Effector memory CD8-positive, alpha-beta T cell (primary cell): ENCODE results near the gene CRACR2B.
A peak's percentile ranks its signal among the peaks of the same experiment; 100 is the strongest.

ENCODE experiments used
- ATAC-seq: fragments of 150-1000 bp; cut with Tn5 transposase; replicated peaks from 2 replicates; pipeline ENCODE4 v1.10.0; 2021; ENCODE audit warnings: mild to moderate bottlenecking, moderate library complexity
- DNase-seq, 3 experiments: peaks; one replicate each; pipeline ENCODE4 v3.0.0; 2021
- H3K27ac Mint-ChIP-seq, 2 donors: one replicate each; pipeline ENCODE4 v1.8.0; 2022; ENCODE audit warnings: mild to moderate bottlenecking in 2 of 2, mixed read lengths in 2 of 2, moderate library complexity in 2 of 2
- H3K27me3 Mint-ChIP-seq, 2 donors: one replicate each; pipeline ENCODE4 v1.8.0; 2022; ENCODE audit warnings: mixed read lengths in 2 of 2
- H3K36me3 Mint-ChIP-seq: one replicate; pipeline ENCODE4 v1.8.0; 2022; ENCODE audit warnings: mild to moderate bottlenecking, moderate library complexity, mixed read lengths; ENCODE audit not compliant: insufficient read depth
- H3K4me1 Mint-ChIP-seq, 2 donors: one replicate each; pipeline ENCODE4 v1.8.0; 2022; ENCODE audit warnings: low read depth in 2 of 2, mixed read lengths in 2 of 2
- H3K4me3 Mint-ChIP-seq, 2 donors: one replicate each; pipeline ENCODE4 v1.8.0; 2022; ENCODE audit warnings: mild to moderate bottlenecking in 2 of 2, mixed read lengths in 2 of 2, moderate library complexity in 2 of 2
- H3K9me3 Mint-ChIP-seq, 2 donors: one replicate each; pipeline ENCODE4 v1.8.0; 2022; ENCODE audit warnings: mixed read lengths in 2 of 2

CRACR2B gene

DNA sequence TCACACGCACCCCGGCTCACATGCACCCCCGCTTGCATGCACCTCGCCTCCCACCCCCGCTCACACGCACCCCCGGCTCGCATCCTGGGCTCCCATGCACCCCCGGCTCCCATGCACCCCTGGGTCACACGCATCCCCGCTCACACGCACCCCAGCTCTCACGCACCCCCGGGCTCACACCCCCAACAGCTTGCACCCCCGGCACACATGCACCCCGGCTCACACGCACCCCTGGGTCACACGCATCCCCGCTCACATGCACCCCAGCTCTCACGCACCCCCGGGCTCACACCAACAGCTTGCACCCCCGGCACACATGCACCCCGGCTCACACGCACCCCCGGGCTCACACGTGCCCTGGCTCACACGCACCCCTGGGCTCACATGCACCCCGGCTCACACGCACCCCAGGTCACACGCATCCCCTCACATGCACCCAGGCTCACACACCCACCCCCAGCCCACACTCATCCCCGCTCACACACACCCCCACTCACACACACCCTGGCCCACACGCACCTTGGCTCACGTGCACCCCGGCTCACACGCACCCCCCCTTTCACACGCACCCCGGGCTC lies 31.1 kb downstream of the CRACR2B start:
- H3K9me3 Mint-ChIP-seq, result no peaks in the 10 kb centered on the region
- no peak for DNase-seq
- H3K4me1 Mint-ChIP-seq, result peaks cover 8 to 11% of the 10 kb centered on the region in 2 donors
- no peaks in the 10 kb centered on the region for H3K27me3 Mint-ChIP-seq
- H3K27ac Mint-ChIP-seq, result peak overlapping the region in 1 of 2 donors; percentile 46
- peaks cover 7% of the 10 kb centered on the region for H3K36me3 Mint-ChIP-seq
- no peak overlapping the region for H3K4me3 Mint-ChIP-seq
- no peak for ATAC-seq

DNA sequence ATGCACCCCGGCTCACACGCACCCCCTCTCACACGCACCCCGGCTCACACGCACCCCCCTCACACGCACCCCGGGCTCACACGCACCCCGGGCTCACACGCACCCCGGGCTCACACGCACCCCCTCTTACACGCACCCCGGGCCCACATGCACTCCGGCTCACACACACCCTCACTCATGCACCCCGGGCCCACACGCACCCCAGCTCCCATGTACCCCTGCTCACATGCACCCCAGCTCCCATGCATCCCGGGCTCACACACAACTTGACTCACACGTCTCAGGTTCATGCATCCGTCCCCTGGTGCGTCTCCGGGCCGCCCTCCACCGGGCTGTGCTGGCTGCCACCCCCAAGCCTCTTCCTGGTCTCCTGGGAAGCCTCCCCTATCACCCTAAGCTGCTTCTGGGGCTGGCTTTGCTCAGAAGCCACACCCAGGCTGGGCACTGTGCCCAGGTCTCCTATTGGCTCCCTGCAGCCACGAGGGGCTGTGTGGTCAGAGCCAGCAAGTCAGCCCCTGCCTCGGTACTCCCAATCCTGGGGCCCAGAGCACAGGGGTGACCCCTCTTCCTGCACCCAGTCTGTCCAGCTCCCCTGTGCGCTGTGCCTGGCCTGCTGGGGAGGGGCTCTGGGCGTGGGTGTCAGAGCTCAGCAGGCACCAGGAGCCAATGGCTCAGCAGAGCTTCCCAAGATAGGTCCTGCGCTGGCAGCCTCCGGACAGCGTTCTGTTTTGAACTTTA lies 31.8 kb downstream of the CRACR2B start:
- no peak overlapping the region for H3K4me3 Mint-ChIP-seq
- H3K36me3 Mint-ChIP-seq, result peaks cover 7% of the 10 kb centered on the region
- no peak for DNase-seq
- peaks cover 8 to 11% of the 10 kb centered on the region in 2 donors for H3K4me1 Mint-ChIP-seq
- no peaks in the 10 kb centered on the region for H3K27me3 Mint-ChIP-seq
- peak overlapping the region in 1 of 2 donors; percentile 23 for H3K27ac Mint-ChIP-seq
- H3K9me3 Mint-ChIP-seq, result no peaks in the 10 kb centered on the region
- ATAC-seq, result no peak

DNA sequence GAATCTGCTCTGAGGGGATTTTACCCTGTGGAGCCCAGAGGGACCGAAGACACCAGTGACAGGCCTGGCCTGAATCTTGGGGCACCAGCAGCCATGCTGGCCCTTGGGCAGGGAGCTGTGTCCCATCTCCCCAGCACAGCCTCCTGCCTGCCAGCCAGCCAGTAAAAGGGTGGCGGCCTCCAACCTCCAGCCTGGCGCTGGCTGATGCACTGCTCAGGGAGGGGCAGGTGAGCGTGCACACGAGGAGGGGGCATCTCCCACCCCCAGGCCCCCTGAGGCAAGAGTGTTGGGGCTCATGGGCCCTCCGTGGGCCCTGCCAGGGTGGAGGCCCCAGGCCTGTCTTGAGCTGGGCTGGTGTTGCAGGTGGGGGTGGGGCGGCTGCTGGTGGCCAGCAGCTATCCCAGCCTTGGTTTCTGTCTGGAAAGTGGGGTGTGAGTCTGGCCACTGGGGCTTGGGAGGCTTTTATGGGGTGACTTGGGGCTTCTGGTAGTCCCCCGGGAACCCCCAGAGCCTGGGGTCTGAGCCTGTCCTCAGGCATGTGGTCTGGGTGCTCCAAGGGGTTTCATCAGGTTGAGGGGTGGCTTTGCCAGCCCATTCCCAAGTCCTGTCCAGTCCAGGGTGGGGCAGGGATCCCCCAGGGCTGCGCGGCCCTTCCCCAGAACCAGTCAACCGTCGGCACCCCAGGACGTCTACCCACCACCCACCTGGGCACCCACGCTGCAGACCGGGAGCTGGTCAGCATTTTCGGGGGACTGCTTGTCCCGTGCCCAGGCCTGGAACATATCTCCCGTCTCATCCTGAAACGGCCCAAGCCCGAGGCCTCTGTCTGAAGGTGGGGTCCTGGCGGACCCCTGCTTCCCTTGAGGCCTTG lies 32.8 kb downstream of the CRACR2B start:
- Mint-ChIP-seq H3K36me3 (peaks cover 7% of the 10 kb centered on the region), H3K4me3 (no peak overlapping the region), H3K27me3 (no peaks in the 10 kb centered on the region), H3K9me3 (no peaks in the 10 kb centered on the region), H3K27ac (no peak overlapping the region), H3K4me1 (peaks cover 8 to 11% of the 10 kb centered on the region in 2 donors)
- ATAC-seq (no peak), DNase-seq (no peak)

DNA sequence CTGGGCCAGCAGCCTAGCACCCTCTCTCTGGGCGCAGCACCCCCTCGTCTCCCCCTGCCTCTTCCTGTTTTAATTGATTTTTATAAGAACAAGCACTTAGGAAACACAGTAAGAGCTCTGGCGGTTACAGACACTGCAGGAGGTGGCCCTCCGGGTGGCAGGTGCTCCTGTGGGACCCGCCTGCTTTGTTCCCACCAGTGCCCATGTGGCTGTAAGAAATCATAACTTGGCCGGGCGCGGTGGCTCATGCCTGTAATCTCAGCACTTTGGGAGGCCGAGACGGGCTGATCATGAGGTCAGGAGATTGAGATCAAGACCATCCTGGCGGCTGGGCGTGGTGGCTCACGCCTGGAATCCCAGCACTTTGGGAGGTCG lies 33.4 kb downstream of the CRACR2B start:
- H3K27ac Mint-ChIP-seq, result peak overlapping the region in 1 of 2 donors; percentile 62
- H3K27me3 Mint-ChIP-seq, result no peaks in the 10 kb centered on the region
- H3K36me3 Mint-ChIP-seq, result peaks cover 7% of the 10 kb centered on the region
- H3K4me1 Mint-ChIP-seq, result peaks cover 8 to 10% of the 10 kb centered on the region in 2 donors
- no peak for ATAC-seq
- DNase-seq, result no peak
- no peaks in the 10 kb centered on the region for H3K9me3 Mint-ChIP-seq
- no peak overlapping the region for H3K4me3 Mint-ChIP-seq

DNA sequence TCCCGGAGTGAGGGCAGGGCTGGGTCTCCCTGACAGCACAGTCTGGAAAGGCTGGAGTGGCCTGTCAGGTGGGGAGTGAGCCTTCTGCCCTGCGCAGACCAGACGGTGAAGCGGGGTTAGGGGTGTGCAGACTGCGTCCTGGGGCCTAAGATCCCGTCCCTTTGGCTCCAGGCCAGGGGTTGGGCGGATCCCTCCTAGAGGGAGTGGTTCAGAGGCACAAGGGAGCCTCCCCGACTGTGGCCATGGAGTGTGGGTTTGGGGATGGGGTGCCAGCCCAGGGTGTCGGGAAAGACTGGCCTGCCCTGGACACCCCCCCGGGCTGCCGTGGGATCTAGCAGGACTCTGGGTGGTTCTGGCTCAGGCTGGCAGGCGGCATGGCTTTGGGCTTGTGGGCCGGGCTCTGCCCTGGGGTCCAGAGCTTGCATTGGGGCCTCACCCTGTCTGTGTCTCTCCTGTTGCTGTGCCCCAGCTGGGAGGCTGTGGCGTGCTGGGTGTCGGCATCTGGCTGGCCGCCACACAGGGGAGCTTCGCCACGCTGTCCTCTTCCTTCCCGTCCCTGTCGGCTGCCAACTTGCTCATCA lies 34.5 kb downstream of the CRACR2B start:
- ATAC-seq, result no peak
- no peaks in the 10 kb centered on the region for H3K9me3 Mint-ChIP-seq
- no peaks in the 10 kb centered on the region for H3K27me3 Mint-ChIP-seq
- peaks cover 0 to 2% of the 10 kb centered on the region in 2 donors for H3K4me1 Mint-ChIP-seq
- H3K27ac Mint-ChIP-seq, result no peak overlapping the region
- no peak for DNase-seq
- no peak overlapping the region for H3K4me3 Mint-ChIP-seq
- peaks cover 7% of the 10 kb centered on the region for H3K36me3 Mint-ChIP-seq

DNA sequence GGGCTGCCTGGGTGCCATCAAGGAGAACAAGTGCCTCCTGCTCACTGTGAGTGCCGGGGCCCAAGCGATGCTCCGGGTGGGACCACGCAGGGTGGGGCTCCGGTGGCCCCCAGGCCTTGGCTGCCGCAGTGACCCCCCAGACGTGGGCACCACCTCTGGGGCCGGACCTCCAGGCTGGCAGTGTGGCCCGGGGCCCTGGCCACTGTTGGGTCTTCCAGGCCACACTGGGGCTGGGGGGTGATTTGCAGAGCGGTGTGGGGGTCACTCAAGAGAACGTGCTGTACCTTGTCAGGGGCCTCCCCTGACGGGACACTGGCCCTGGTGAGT lies 34.9 kb downstream of the CRACR2B start:
- Mint-ChIP-seq H3K27me3 (no peaks in the 10 kb centered on the region), H3K36me3 (peaks cover 5% of the 10 kb centered on the region), H3K4me3 (no peak overlapping the region), H3K27ac (no peak overlapping the region), H3K4me1 (peaks cover 0 to 2% of the 10 kb centered on the region in 2 donors), H3K9me3 (no peaks in the 10 kb centered on the region)
- no peak for ATAC-seq
- DNase-seq, result no peak

DNA sequence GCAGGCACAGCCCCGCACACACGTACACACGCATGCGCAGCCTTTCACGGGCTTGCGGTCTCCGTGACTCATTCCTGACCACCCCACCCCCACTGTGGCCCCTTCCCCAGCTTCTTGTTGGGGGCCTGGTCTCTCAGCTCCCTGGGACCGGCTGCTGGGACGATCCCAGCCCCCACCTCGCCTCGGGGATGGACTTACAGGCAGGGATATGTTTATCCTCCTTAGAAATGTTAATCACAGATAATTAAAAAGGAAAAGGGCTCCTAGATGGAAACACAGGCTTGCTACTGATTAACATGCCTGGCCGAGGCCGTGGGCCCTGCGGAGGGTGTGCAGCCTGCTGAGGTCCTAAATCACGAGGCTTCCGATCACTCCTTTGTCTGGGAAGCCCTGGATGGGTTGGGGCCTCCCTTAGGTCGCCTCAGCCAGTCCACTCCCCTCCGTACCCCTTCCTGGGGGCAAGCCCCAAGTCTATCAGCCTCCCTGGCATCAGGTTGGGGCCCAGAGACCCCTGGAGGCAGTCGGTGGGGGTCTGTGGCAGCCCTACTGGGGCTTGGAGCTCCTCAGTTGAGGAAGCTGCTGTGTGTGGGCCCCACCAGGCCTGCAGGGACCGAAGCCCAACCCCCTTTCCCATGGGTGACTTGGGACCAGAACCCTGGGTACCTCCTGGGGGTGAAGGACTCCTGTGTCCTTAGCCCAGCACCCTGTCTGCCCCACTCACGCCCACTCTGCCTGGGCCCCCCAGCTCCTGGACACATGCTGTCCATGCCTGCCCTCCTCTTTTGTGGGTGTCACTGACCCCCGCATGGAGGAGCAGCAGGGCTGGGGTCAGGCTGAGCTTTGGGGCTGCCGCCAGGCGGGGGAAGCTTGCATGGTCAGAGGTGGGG lies 35.5 kb downstream of the CRACR2B start:
- Mint-ChIP-seq H3K27ac (peak overlapping the region in 1 of 2 donors; percentile 38), H3K36me3 (peaks cover 3% of the 10 kb centered on the region), H3K9me3 (no peaks in the 10 kb centered on the region), H3K4me3 (no peak overlapping the region), H3K4me1 (no peaks in the 10 kb centered on the region), H3K27me3 (no peaks in the 10 kb centered on the region)
- DNase-seq (no peak), ATAC-seq (no peak)

DNA sequence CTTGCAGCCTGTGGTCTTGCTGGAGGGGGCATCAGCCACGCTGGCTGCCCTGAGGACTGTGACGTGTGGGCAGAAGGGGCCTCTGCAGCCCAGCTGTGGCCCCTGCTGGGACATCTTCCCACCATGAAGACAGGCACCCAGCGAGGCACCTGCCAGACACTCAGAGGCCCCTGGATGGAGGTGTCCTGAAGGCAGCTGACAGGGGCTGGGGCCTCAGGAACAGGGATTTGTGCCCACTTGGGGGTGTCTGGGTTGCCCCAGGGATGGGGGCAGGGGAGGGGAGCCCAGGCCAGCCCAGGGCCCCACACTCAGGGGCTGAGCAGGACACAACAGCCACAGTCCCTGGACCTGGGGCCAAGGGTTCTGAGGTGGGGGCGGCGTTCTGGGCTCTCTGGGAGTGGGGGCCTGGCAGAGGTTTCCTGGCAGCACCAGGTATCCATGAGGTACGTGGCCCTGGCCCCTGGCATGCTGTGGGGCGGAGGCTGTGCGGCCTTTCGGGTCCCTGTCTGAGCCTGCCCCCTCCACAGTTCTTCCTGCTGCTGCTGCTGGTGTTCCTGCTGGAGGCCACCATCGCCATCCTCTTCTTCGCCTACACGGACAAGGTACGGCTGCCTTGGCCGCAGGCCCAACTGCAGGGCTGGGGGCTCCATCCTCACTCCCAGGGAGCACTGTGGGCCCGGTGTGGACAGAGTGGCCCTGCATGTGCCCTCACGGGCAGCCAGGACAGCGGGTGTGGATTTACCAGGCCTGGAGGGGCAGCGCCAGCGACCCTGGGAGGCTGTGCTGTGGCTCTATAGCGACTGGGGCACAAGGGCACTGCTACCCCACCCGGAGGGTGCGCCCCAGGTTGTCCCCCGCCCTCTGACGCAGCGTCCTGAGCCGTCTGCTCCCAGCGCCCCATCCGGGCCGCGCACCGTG lies 36.5 kb downstream of the CRACR2B start:
- DNase-seq, result no peak
- Mint-ChIP-seq H3K4me1 (no peaks in the 10 kb centered on the region), H3K27me3 (no peaks in the 10 kb centered on the region), H3K9me3 (no peaks in the 10 kb centered on the region), H3K36me3 (peaks cover 3% of the 10 kb centered on the region), H3K27ac (peak overlapping the region in 1 of 2 donors; percentile 38), H3K4me3 (no peak overlapping the region)
- no peak for ATAC-seq

DNA sequence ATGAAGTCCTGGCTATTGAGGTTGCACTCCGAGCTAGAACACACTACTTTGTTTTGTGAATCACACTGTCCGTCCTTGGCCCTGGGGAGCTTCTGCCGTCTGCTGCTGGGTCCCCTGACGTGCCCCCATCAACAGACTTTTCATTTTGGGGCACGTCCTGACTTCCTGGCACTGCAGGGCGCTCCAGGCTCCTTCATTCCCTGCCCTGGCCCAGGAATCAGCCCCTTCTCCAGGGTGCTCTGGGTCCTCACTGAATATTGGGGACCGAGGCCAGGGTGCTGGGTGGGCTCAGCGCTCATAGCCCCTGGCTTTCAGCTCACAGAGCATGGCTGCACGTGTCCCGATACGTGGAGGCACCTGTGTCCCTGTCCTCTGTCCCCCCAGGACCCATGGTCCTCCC lies 37.2 kb downstream of the CRACR2B start:
- Mint-ChIP-seq H3K4me3 (no peak overlapping the region), H3K27me3 (no peaks in the 10 kb centered on the region), H3K9me3 (no peaks in the 10 kb centered on the region), H3K4me1 (no peaks in the 10 kb centered on the region), H3K36me3 (peaks cover 3% of the 10 kb centered on the region), H3K27ac (peak overlapping the region in 1 of 2 donors; percentile 17)
- DNase-seq (no peak), ATAC-seq (no peak)

DNA sequence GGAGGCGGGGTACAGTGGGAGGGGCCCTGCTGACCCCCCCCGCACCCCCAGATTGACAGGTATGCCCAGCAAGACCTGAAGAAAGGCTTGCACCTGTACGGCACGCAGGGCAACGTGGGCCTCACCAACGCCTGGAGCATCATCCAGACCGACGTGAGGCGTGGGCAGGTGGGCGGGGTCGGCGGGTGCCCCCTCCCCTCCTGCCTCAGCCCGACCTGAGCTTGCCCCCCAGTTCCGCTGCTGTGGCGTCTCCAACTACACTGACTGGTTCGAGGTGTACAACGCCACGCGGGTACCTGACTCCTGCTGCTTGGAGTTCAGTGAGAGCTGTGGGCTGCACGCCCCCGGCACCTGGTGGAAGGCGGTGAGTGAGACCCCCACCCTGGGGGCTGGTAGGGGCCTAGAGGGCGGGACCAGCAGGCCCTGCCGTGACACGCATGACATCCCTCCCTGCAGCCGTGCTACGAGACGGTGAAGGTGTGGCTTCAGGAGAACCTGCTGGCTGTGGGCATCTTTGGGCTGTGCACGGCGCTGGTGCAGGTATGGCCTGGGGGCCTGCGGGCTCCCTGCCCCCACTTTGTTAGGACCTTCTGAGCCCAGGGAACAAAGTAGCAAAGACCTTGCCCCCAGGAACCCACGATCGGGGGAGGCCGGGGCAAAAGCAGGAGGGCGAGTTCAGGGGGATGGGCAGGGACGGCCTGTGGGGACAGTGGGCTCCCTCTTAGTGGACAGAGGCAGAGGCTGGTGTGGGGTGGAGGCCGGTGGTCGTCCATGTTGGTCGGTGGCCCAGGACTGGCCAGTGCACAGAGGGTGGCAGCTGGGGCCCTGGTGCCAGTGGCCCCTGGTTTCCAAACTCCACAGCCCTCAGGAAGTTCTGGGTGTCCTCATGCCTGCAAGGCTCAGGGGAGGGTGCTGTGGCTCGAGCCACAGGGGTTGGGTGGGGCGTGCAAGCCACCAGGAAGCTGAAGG lies 38.0 kb downstream of the CRACR2B start:
- Mint-ChIP-seq H3K36me3 (peaks cover 3% of the 10 kb centered on the region), H3K27ac (peak overlapping the region in 1 of 2 donors; percentile 17), H3K27me3 (no peaks in the 10 kb centered on the region), H3K9me3 (no peaks in the 10 kb centered on the region), H3K4me1 (no peaks in the 10 kb centered on the region), H3K4me3 (no peak overlapping the region)
- DNase-seq (no peak), ATAC-seq (no peak)

DNA sequence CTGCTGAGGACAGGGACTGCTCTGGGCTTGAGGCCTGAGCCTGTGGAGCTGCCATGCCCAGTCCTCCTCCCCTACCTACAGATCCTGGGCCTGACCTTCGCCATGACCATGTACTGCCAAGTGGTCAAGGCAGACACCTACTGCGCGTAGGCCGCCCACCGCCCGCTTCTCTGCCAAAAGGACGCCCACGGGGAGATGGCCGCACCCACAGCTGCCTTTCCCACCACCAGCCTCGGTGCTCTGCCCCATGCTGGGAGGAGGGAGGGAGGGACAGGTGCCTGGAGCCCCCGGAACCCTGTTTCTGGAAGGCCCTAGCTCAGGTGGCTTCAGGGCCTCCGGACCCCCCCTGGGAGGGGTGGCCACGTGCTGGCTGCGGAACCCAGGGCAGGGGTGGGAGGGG lies 38.8 kb downstream of the CRACR2B start:
- no peak for DNase-seq
- H3K27ac Mint-ChIP-seq, result no peak overlapping the region
- no peaks in the 10 kb centered on the region for H3K4me1 Mint-ChIP-seq
- no peaks in the 10 kb centered on the region for H3K36me3 Mint-ChIP-seq
- no peak for ATAC-seq
- no peaks in the 10 kb centered on the region for H3K27me3 Mint-ChIP-seq
- H3K4me3 Mint-ChIP-seq, result no peak overlapping the region
- H3K9me3 Mint-ChIP-seq, result no peaks in the 10 kb centered on the region
